ENCODE results near the gene MAP3K14. TPM values are rescaled to one million over a fixed set of nuclear protein-coding genes. Genes with fewer than 3 reads are reported as not detected.
A peak's percentile ranks its signal among the peaks of the same experiment; 100 is the strongest.

The MAP3K14 gene
- total and polyA plus RNA-seq, 11 donors: 9.0 to 21.9 (median 11.4) TPM

- Histone ChIP-seq H3K4me3 (peak overlapping the region in 4 of 12 donors; percentile 6 to 78 (median 58)), H3K36me3 (no peaks in the 10 kb centered on the region), H3K27ac (peak overlapping the region in 10 of 12 donors; percentile 11 to 98 (median 56)), H3K27me3 (no peaks in the 10 kb centered on the region), H3K9me3 (no peaks in the 10 kb centered on the region), H3K4me1 (peaks cover 0 to 84% (median 58%) of the 10 kb centered on the region in 12 donors)
- DNase-seq (peak in 2 of 5 donors; percentile 30 to 59), ATAC-seq (no peak)
- WGBS, 4 donors: 64 to 73% (median 68%) methylated on average over 3 to 7 of the region's 7 CpGs
- TF ChIP-seq CTCF (IDR thresholded peaks at IDR 0.05) (no peak), POLR2A (IDR thresholded peaks at IDR 0.05) (no peak)
- intact Hi-C loops (cut with DNase I): loop anchor here in 1 of 10 donors (5.0 kb wide), 1 partner anchor 37 kb away; the partner anchor contains the start of gene SPATA32
These were observed 91.6 kb downstream of the MAP3K14 start for GRCh38 chr17:45225051-45225700.

- intact Hi-C loops (cut with DNase I): loop anchor here in 4 of 10 donors (5.0 kb wide), 4 partner anchors 38 to 93 kb away; partner anchors contain the start of genes SPATA32 (in 3 of the 4) and MAP3K14 (in 1 of the 4)
- peak overlapping the region in 4 of 12 donors; percentile 6 to 78 (median 58) for H3K4me3 ChIP-seq
- peaks cover 0 to 81% (median 53%) of the 10 kb centered on the region in 12 donors for H3K4me1 ChIP-seq
- no peaks in the 10 kb centered on the region for H3K27me3 ChIP-seq
- no peaks in the 10 kb centered on the region for H3K36me3 ChIP-seq
- TF ChIP-seq CTCF (IDR thresholded peaks at IDR 0.05): no peak
- no peak for TF ChIP-seq POLR2A (IDR thresholded peaks at IDR 0.05)
- peak overlapping the region in 10 of 12 donors; percentile 11 to 98 (median 52) for H3K27ac ChIP-seq
- WGBS, 4 donors: 73 to 79% (median 78%) methylated on average over 7 to 9 of the region's 9 CpGs
- DNase-seq: peak in 2 of 5 donors; percentile 24 to 42
- no peak for ATAC-seq
- no peaks in the 10 kb centered on the region for H3K9me3 ChIP-seq
These were observed 92.2 kb downstream of the MAP3K14 start for GRCh38 chr17:45224671-45225050.

- H3K27me3 ChIP-seq: no peaks in the 10 kb centered on the region
- H3K9me3 ChIP-seq: no peaks in the 10 kb centered on the region
- peaks cover 0 to 80% (median 47%) of the 10 kb centered on the region in 12 donors for H3K4me1 ChIP-seq
- H3K36me3 ChIP-seq: no peaks in the 10 kb centered on the region
- peak overlapping the region in 9 of 12 donors; percentile 14 to 88 (median 75) for H3K4me3 ChIP-seq
- WGBS, 4 donors: 81 to 90% (median 89%) methylated on average over 8 to 12 of the region's 12 CpGs
- ATAC-seq (no peak), DNase-seq (peak in 1 of 5 donors; percentile 28)
- H3K27ac ChIP-seq: peak overlapping the region in 8 of 12 donors; percentile 9 to 98 (median 62)
- intact Hi-C loops (cut with DNase I): loop anchor here in 3 of 10 donors (1.0 to 5.0 kb wide), 5 partner anchors 11 to 93 kb away; partner anchors contain the start of genes SPATA32 (in 2 of the 3) and MAP3K14 (in 1 of the 3)
- no peak for TF ChIP-seq POLR2A (IDR thresholded peaks at IDR 0.05)
- no peak for TF ChIP-seq CTCF (IDR thresholded peaks at IDR 0.05)
These were observed 93.0 kb downstream of the MAP3K14 start for GRCh38 chr17:45223539-45224528.
